GM12878 (cell line): Measurements from ENCODE around the gene ATP2C1. TPM values are rescaled to one million over a fixed set of nuclear protein-coding genes. Genes with fewer than 3 reads are reported as not detected.
A peak's percentile ranks its signal among the peaks of the same experiment; 100 is the strongest.

Source experiments
- ATAC-seq: fragments of 200-7000 bp; cut with Tn5 transposase; 3 replicates; pipeline ENCODE4 v1.9.1; 2020; ENCODE audit warnings: mild to moderate bottlenecking, moderate library complexity
- BruUV-seq: library from RNA; stranded (reverse); fragments of 400-500 nt; replicated peaks from 2 replicates; lab custom pipeline; 2021; lab: Mats Ljungman, UMichigan
- CTCF ChIA-PET: fragments of 300-600 bp; sonication (Branson Sonifier 250); formaldehyde crosslinking; extraction: SDS; loops from one replicate; lab custom pipeline; 2021; ENCODE audit warnings: inconsistent platforms; lab: Yijun Ruan, JAX
- POLR2A ChIA-PET: fragments of 350-600 bp; formaldehyde crosslinking; extraction: SDS; loops from one replicate; lab custom pipeline; 2021; ENCODE audit warnings: inconsistent platforms; lab: Charles Lee
- RAD21 ChIA-PET: fragments of 300-600 bp; sonication (Branson Sonifier 250); formaldehyde crosslinking; loops from one replicate; lab custom pipeline; 2023; ENCODE audit warnings: antibody characterized with exemption; ENCODE audit not compliant: unreplicated experiment; lab: Charles Lee
- SMC1A ChIA-PET: fragments of 300-600 bp; sonication (Branson Sonifier 250); formaldehyde crosslinking; loops from one replicate; lab custom pipeline; 2023; ENCODE audit not compliant: unreplicated experiment, uncharacterized antibody; lab: Charles Lee
- DNase-seq: peaks from one replicate; pipeline ENCODE4 v3.0.0-alpha.2; 2011; ENCODE audit warnings: low read depth, low spot score
- FAIRE-seq: peaks from 3 replicates; lab custom pipeline; 2011; peaks lifted over from hg19 to GRCh38; lab: Jason Lieb, UNC
- H2AFZ ChIP-seq: 2 replicates; pipeline ENCODE4 v1.6.0; 2011; ENCODE audit warnings: low read depth, low read length, control low read depth; ENCODE audit not compliant: control insufficient read depth
- H3K27ac ChIP-seq: 2 replicates; pipeline ENCODE4 v1.5.1; 2011; ENCODE audit warnings: control low read depth; ENCODE audit not compliant: control insufficient read depth, insufficient read depth
- H3K27me3 ChIP-seq, 2 experiments: replicated peaks in 1 of 2; 2 replicates each; pipeline versions ENCODE4 v1.6.0 to v1.6.1; 2011; ENCODE audit warnings: low read length in 1 of 2; ENCODE audit not compliant: control insufficient read depth in 2 of 2, insufficient read depth in 2 of 2
- H3K36me3 ChIP-seq, 2 experiments: 2 replicates each; pipeline ENCODE4 v1.5.1; 2011; ENCODE audit warnings: low read length in 1 of 2; ENCODE audit not compliant: control insufficient read depth in 2 of 2, insufficient read depth in 2 of 2
- H3K4me1 ChIP-seq: 2 replicates; pipeline ENCODE4 v1.6.1; 2011; ENCODE audit warnings: mild to moderate bottlenecking, low read length, moderate library complexity, mixed read lengths; ENCODE audit not compliant: control insufficient read depth, insufficient read depth
- H3K4me2 ChIP-seq: 2 replicates; pipeline ENCODE4 v1.6.0; 2011; ENCODE audit warnings: control low read depth; ENCODE audit not compliant: control insufficient read depth, insufficient read depth
- H3K4me3 ChIP-seq: fragments of 200-600 bp; sonication (generic); 2 replicates; pipeline ENCODE4 v1.5.1; 2016
- H3K79me2 ChIP-seq: 2 replicates; pipeline ENCODE4 v1.6.0; 2011; ENCODE audit warnings: low read length; ENCODE audit not compliant: control insufficient read depth, insufficient read depth
- H3K9ac ChIP-seq: 2 replicates; pipeline ENCODE4 v1.8.0; 2011; ENCODE audit warnings: low read length, control low read depth, mixed read lengths; ENCODE audit not compliant: control insufficient read depth, insufficient read depth
- H3K9me3 ChIP-seq: replicated peaks from 3 replicates; pipeline ENCODE4 v1.5.1; 2011; ENCODE audit warnings: mild to moderate bottlenecking, low read length; ENCODE audit not compliant: control insufficient read depth, insufficient read depth
- H4K20me1 ChIP-seq: 2 replicates; pipeline ENCODE4 v1.6.0; 2011; ENCODE audit not compliant: control insufficient read depth, insufficient read depth
- MEF2A ChIP-seq: IDR thresholded peaks from 2 replicates; pipeline ENCODE4 v1.6.1; 2011; ENCODE audit warnings: low read depth, mild to moderate bottlenecking, low read length, moderate library complexity; ENCODE audit not compliant: insufficient read depth
- MYB ChIP-seq: fragments of 150-350 bp; IDR thresholded peaks from 2 replicates; pipeline ENCODE4 v1.6.1; 2014; ENCODE audit warnings: mild to moderate bottlenecking, low read depth, low read length, borderline replicate concordance
- WGBS: methylation state at CpG from one replicate; pipeline ENCODE4 v1.1.6; 2016; ENCODE audit warnings: low lambda C conversion rate; ENCODE audit not compliant: insufficient replicate concordance, insufficient coverage; ENCODE audit errors: missing lambda C conversion rate; 5-methylcytosine and 5-hydroxymethylcytosine counted together
- in situ Hi-C: fragments of 300-500 bp; cut with MboI; formaldehyde crosslinking; loops from 9 replicates; pipeline ENCODE4 v1.14.3; 2018; ENCODE audit warnings: mixed read lengths
- intact Hi-C: fragments of 100-400 bp; cut with micrococcal nuclease; formaldehyde crosslinking; loops from one replicate; pipeline ENCODE4 v1.14.2; 2022; ENCODE audit not compliant: unreplicated experiment
- polyA plus RNA-seq, 11 experiments: library from polyadenylated mRNA; depleted of rRNA in 4 of 11; unstranded in 6 of 11; stranded (reverse) in 5 of 11; fragments of >200 nt; fragmentation: Nextera tagmentation in 4 of 11; fragmentation: Illumina TruSeq in 1 of 11; extraction: Ambion mirVana in 4 of 11; extraction: Trizol in 1 of 11; gene quantifications; 1 replicate in 1 of 11; 2 replicates in 10 of 11; pipeline versions ENCODE4 v1.2.1 to v1.2.3, GENCODE V29; 2011 to 2016; ENCODE audit warnings: inconsistent platforms in 2 of 11, missing spikeins in 2 of 11, low read depth in 1 of 11
- total RNA-seq, 4 experiments: library from RNA; depleted of rRNA in 3 of 4; stranded (reverse); fragments of >200 nt in 3 of 4; fragmentation: Illumina TruSeq in 1 of 4; extraction: Trizol in 1 of 4; gene quantifications; 2 replicates each; pipeline versions ENCODE4 v1.2.1 to v1.2.3, GENCODE V29; 2013 to 2021

The ATP2C1 gene
- total and polyA plus RNA-seq, 10 of the 15 experiments (the other 5 are each of a cell fraction or from before 2014, with no cell fraction given): 20.6 to 116 (median 55.1) TPM

DNA sequence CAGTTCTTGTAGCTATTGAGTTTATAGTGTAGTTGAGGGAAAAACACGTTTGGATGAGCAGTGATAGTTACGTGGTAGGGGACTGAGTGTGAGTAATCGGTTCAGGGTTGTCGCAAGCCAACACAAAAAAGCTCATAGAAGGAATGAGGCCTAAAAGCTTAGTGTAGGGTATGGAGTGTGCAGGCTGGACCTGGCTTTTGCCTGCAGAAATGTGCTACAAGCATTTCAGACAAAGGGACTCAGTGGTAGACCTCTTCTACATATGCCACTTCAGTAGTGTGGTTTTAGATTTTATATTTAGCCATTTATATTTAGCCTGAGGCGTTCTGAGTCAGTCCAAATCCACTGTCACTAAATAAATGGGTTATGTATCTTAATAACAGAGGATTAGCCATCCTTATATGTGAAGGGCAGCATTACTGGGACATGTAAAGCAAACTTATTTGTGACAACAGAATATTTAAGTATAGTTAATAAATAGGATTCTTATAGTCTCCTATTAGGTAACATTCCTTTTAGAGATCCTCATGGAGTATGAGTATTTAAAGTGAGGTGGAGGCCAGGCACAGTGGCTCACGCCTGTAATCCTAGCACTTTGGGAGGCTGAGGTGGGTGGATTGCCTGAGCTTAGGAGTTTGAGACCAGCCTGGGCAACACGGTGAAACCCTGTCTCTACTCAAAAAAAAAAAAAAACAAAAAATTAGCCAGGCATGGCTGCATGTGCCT is 21.8 kb downstream of the ATP2C1 start:
- Histone ChIP-seq H3K27ac (no peak overlapping the region), H3K4me3 (no peak overlapping the region), H3K79me2 (peaks cover 33% of the 10 kb centered on the region), H3K9ac (no peak overlapping the region), H2AFZ (no peak overlapping the region), H3K36me3 (0 out of 4 replicates have a peak, but pooled peaks cover 0 to 3% of the 10 kb centered on the region in 2 experiments), H3K4me2 (peak overlapping the region; percentile 50; the same call in 1 of the 2 replicates), H3K4me1 (peaks cover 12% of the 10 kb centered on the region; the same call in 1 of the 2 replicates), H3K27me3 (no peaks in the 10 kb centered on the region), H3K9me3 (peaks cover 6% of the 10 kb centered on the region; the same call in 2 of the 3 replicates), H4K20me1 (no peaks in the 10 kb centered on the region)
- DNase-seq (no peak), FAIRE-seq (no peak), ATAC-seq (peak; percentile 56)
- POLR2A ChIA-PET: interaction anchor here (0.7 kb wide), 1 partner anchor 16 kb away, joined by 3 read pairs; no protein-coding TSS in a partner anchor
- in situ Hi-C loops: no loop called here
- TF ChIP-seq MEF2A (0 out of 2 replicates have a peak, but pooled peaks have one; percentile 36), MYB (no peak)
- SMC1A ChIA-PET: interaction anchor here (1.0 to 2.4 kb wide), 8 partner anchors 10 to 99 kb away, joined by 3 to 9 read pairs (median 3); partner anchors contain the start of gene ATP2C1
- CTCF ChIA-PET: interaction anchor here (0.7 to 1.9 kb wide), 6 partner anchors 9 to 217 kb away, joined by 3 to 7 read pairs (median 4); partner anchors contain the start of gene ATP2C1
- BruUV-seq: no TSS peak
- RAD21 ChIA-PET: interaction anchor here (0.7 to 1.4 kb wide), 4 partner anchors 13 to 66 kb away, joined by 3 to 6 read pairs (median 3); partner anchors contain the start of gene ATP2C1
- intact Hi-C loops: no loop called here
- 42% methylated on average over 7 of the region's 7 CpGs for whole genome bisulfite sequencing
